Stimulated activated CD8-positive, alpha-beta memory T cell treated with anti-CD3 and anti-CD28 coated beads, Interleukin-15, amount 100 ng/mL, for 24 hours (primary cell): Measurements from ENCODE around the gene GNAQ.
"Not testable (repeated sequence)": the region's sequence is repeated elsewhere in the genome, so short reads cannot be mapped to it uniquely, and the experiment has no call there.

Experiments used
- DNase-seq: peaks from one replicate; pipeline ENCODE4 v3.0.0-alpha.2; 2020; ENCODE audit warnings: low read depth

GNAQ gene

GRCh38 chr9:77690723-77691122 lies 340.9 kb downstream of the GNAQ start:
- not testable (repeated sequence) for DNase-seq

- not testable (repeated sequence) for DNase-seq
Observed at GRCh38 chr9:77690119-77690518, 341.5 kb downstream of the GNAQ start.

GRCh38 chr9:77687737-77688136 lies 343.9 kb downstream of the GNAQ start:
- DNase-seq, result not testable (repeated sequence)

GRCh38 chr9:77680581-77680980 lies 351.0 kb downstream of the GNAQ start:
- no peak for DNase-seq

- no peak for DNase-seq
Observed at GRCh38 chr9:77679661-77680368, 351.8 kb downstream of the GNAQ start.

- no peak for DNase-seq
Observed at GRCh38 chr9:77679088-77679487, 352.5 kb downstream of the GNAQ start.

DNA sequence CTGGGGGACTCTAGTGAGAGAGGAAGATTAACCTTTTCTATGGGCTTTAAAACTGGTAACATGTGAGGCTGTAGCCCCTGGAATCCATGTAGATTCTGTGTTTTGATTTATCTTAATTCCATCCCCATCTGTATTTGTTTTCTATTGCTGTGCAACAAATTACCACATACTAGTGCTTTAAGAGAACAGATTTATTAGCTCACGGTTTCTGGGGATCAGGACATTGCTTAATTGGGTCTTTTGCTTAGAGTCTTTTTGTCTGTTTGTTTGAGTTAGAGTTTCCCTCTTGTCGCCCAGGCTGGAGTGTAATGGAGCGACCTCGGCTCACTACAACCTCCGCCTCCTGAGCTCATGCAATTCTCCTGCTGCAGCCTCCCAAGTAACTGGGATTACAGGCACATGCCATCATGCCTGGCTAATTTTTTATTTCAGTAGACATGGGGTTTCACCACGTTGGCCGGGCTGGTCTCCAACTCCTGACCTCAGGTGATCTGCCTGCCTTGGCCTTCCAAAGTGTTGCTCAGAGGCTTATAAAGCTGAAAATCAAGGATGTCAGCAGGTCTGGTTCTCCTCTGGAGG lies 353.6 kb downstream of the GNAQ start:
- DNase-seq, result no peak

DNA sequence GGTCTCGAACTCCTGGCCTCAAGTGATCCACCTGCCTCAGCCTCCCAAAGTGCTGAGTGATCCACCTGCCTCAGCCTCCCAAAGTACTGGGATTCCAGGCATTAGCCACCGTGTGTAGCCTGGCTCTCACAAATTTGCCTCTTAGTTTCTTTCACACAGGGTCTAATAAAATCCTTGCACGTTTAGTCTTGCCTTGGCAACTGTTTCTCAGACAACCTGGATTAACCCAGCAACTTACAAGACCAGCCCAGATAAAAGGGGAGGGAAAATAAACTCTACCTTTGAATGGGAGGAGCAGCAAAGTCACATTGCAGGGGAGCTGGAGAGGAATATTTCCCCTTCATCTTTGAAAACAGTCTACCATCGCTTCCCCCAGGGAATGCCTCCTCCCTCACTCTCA lies 354.2 kb downstream of the GNAQ start:
- no peak for DNase-seq

GRCh38 chr9:77673941-77674791 lies 357.4 kb downstream of the GNAQ start:
- no peak for DNase-seq

- no peak for DNase-seq
Observed at GRCh38 chr9:77672183-77672582, 359.4 kb downstream of the GNAQ start.

GRCh38 chr9:77667151-77667550 lies 364.5 kb downstream of the GNAQ start:
- no peak for DNase-seq
